ENCODE results near the gene FLNA. TPM values are rescaled to one million over a fixed set of nuclear protein-coding genes. Genes with fewer than 3 reads are reported as not detected.
"Not testable (repeated sequence)": the region's sequence is repeated elsewhere in the genome, so short reads cannot be mapped to it uniquely, and the experiment has no call there.

FLNA gene
- total RNA-seq, 2 donors from 2014 or later: 690 to 932 TPM

DNA sequence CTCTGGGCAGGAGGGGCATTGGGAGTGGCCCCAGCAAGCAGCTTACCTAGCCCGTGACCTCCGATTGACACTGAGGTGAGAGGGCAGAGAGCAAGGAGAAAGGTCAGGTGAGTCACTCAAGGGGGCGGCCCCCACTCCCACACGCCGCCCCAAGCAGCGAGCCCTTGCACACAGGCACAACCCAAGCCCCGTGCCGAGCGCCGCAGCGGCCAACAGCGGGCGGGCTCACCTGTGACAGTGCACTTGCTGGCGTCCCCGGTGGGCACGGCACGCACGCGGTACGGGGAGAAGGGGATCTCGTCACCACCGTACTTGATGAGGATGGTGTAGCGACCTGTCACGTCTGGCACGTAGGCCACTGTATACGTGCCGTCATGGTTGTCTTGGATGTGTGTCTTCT lies 17.2 kb downstream of the FLNA start:
- DNase-seq (ENCODE audit: low spot score in 2 of 2): no peak
- H3K27ac Mint-ChIP-seq: no peak overlapping the region
- no peak for ATAC-seq
- H3K9me3 Mint-ChIP-seq: no peaks in the 10 kb centered on the region
- H3K36me3 Mint-ChIP-seq: peaks cover 0 to 4% of the 10 kb centered on the region in 2 donors

DNA sequence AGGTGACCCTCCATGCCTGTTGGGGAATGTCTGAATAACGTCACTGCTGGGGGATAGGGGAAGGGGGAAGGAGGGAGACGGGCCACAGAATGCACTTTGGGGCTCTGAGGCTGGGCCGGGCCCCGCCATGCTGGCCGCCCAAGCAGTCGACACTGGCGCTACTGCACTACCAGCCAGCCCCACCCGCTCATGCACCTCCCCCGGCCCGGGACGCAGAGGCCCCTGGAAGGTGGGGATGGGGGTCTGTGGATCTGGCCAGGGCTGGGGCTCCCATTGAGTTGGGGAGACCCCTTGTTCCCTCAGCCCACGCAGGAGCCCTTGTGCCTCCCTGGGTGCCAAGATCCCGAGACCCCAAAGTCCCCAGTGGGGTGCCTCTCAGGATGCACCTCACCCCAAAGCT lies 17.8 kb downstream of the FLNA start:
- H3K36me3 Mint-ChIP-seq: peaks cover 0 to 4% of the 10 kb centered on the region in 2 donors
- no peak for ATAC-seq
- H3K9me3 Mint-ChIP-seq: no peaks in the 10 kb centered on the region
- H3K27ac Mint-ChIP-seq: no peak overlapping the region
- DNase-seq (ENCODE audit: low spot score in 2 of 2): no peak

DNA sequence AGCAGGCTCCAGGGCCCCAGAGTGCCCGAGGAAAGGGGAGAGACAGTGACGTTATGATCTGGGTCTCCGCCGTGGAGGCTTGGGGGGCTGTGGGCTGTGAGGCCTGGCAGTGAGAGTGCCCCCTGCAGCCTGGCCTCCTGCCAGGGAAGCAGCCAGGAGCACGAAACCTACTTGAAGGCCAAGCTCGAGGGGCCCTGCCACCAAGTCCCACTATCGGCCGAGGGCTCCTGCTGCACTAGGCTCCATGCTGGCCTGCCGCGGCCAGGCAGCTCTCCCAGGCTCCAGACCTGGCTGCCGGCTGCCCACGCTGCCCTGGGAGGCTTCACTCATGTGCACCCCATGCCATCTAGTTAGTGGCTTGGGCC lies 18.7 kb downstream of the FLNA start:
- peaks cover 0 to 4% of the 10 kb centered on the region in 2 donors for H3K36me3 Mint-ChIP-seq
- ATAC-seq: no peak
- no peaks in the 10 kb centered on the region for H3K9me3 Mint-ChIP-seq
- DNase-seq (ENCODE audit: low spot score in 2 of 2): no peak
- H3K27ac Mint-ChIP-seq: no peak overlapping the region

DNA sequence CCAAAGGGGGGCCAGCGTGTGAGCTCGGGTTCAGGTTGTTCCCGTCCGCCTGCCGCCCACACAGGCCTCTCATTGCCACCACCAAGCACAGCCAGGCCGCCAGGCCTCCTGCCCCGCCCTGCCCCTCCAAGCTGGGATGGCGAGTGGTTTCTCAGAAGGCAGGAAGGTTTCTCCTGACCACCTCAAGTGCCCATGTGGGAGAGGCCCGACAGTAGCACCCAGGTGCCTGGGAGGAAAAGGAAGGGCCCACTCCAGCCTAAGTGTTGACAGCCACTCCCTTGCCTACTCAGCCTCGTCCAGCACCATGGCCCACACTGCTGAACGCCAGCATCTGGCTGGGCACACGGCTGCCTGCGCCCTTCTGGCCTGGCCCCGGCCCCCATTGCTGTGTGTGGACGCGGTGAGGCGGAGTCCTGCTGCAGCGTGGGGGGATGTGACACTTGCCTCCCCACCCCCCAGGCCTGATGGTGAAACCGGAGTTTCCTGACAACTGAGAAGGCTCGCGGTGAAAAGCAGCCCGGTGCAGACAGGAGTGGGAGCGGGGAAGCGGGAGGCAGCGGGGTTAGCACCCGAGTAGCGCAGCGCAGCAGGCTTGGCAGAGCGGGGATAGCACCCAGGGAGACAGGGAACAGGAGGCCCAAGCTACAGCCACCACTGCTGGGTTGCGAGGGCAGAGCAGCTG lies 19.2 kb downstream of the FLNA start:
- DNase-seq (ENCODE audit: low spot score in 2 of 2) (no peak), ATAC-seq (no peak)
- no peaks in the 10 kb centered on the region for H3K9me3 Mint-ChIP-seq
- H3K27ac Mint-ChIP-seq: no peak overlapping the region
- peaks cover 0 to 4% of the 10 kb centered on the region in 2 donors for H3K36me3 Mint-ChIP-seq

DNA sequence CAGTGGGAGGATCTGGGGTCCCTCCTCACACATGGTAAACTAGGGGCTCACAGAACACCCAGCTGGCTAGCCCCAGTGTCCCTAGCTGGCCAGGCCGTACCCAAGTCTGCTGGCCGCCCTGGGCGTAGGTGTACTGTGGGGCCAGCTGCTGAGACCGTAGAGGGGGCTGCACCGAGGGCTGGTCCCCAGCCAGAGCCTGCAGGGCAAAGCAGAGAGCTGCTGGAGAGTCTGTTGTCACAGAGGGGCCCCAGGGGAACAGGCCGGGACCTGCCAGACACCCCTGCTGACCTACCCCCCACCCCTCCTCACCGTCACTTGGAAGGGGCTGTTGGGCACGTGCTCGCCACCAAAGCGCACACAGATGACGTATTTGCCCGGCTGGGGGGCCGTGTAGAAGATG lies 19.9 kb downstream of the FLNA start:
- H3K9me3 Mint-ChIP-seq: no peaks in the 10 kb centered on the region
- H3K36me3 Mint-ChIP-seq: peaks cover 0 to 4% of the 10 kb centered on the region in 2 donors
- ATAC-seq (no peak), DNase-seq (ENCODE audit: low spot score in 2 of 2) (no peak)
- no peak overlapping the region for H3K27ac Mint-ChIP-seq

DNA sequence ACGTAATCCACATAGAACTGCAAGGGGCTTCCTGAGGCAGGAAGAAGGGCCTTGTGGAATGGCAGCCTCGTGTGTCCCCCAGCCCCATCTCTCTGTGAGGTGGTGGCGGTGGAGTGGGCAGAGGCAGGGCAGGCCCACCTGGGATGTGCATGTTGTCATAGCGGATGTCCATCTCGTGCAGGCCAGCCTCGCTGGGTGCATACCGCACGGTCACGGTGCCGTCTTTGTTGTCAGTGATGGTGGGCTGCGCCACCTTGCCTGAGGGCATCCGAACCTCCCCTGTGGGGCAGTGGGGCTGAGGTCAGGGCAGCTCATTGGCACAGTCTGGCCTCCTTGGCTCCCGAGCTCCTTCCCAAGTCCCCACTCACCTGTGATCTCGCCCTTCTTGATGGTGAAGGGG lies 20.4 kb downstream of the FLNA start:
- Mint-ChIP-seq H3K27ac (no peak overlapping the region), H3K9me3 (no peaks in the 10 kb centered on the region), H3K36me3 (peaks cover 0 to 4% of the 10 kb centered on the region in 2 donors)
- DNase-seq (ENCODE audit: low spot score in 2 of 2): no peak
- no peak for ATAC-seq

DNA sequence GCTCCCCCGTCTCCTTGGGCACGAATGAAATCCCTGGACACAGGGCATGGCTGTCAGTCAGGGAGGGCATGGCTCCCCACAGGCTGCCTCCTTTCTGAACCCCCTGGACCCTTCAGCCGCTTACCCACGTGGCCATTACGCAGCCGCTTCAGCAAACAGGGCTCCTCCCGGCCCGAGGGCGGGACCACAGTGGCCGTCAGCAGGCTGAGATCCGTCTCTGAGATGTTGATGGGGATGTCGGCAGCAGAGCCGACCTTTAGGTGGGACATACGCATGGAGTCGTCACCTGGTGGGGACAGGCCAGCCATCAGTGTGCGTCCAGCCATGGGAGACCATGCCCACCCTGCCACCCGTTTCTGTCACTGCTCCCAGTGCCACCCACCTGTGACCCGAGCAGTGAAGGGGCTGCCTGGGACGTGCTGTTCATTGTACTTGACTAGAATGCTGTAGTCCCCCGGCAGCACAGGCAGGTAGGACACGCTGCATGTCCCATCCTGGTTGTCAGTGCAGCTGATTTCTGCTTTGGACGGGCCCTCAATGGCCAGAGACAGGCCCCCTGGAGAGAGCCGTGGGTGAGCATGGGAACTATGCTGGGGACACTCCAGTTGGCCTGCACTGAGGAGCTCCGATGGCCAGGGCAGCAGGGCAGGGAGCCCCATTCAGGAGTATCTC lies 21.1 kb downstream of the FLNA start:
- H3K9me3 Mint-ChIP-seq: no peaks in the 10 kb centered on the region
- H3K36me3 Mint-ChIP-seq: no peaks in the 10 kb centered on the region
- DNase-seq (ENCODE audit: low spot score in 2 of 2) (no peak), ATAC-seq (no peak)
- no peak overlapping the region for H3K27ac Mint-ChIP-seq

DNA sequence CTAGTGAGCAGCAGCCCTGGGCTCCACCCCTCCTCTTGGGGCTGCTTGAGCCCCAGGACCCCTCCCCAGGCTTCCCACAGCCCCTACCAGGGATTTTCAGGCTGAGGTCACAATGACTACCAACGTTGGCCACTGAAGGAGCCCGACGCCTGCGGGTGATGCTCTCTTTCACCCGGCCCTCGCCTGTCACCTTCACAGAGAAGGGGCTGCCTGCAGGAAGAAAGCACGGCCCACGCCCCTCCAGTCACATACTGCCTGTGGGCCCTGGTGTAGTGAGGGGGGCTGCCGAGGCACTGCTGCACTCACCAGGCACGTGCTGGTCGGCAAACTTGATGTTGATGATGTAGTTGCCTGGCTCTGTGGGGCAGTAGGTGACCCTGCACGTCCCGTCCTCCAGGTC lies 22.0 kb downstream of the FLNA start:
- DNase-seq (ENCODE audit: low spot score in 2 of 2) (no peak), ATAC-seq (no peak)
- no peak overlapping the region for H3K27ac Mint-ChIP-seq
- H3K36me3 Mint-ChIP-seq: no peaks in the 10 kb centered on the region
- no peaks in the 10 kb centered on the region for H3K9me3 Mint-ChIP-seq

DNA sequence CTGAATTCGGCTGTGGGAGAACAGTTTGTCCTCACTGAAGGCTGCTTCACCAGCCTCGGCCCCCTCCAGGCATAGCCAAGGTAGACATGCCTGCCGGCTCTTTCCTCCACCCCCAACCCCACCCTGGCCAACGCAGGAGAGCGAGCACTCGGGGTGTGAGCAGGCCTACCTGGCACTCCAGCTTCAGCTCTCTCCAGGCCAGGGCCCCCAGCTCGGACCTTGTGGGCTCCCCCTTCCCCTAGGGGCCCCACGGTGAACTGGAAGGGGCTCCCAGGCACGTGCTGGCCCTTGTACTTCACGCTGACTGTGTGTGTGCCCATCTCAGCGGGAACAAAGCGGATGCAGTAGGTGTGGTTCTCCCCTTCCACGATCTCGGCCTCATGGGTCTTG lies 22.4 kb downstream of the FLNA start:
- ATAC-seq: no peak
- Mint-ChIP-seq H3K9me3 (no peaks in the 10 kb centered on the region), H3K36me3 (no peaks in the 10 kb centered on the region), H3K27ac (no peak overlapping the region)
- no peak for DNase-seq (ENCODE audit: low spot score in 2 of 2)

DNA sequence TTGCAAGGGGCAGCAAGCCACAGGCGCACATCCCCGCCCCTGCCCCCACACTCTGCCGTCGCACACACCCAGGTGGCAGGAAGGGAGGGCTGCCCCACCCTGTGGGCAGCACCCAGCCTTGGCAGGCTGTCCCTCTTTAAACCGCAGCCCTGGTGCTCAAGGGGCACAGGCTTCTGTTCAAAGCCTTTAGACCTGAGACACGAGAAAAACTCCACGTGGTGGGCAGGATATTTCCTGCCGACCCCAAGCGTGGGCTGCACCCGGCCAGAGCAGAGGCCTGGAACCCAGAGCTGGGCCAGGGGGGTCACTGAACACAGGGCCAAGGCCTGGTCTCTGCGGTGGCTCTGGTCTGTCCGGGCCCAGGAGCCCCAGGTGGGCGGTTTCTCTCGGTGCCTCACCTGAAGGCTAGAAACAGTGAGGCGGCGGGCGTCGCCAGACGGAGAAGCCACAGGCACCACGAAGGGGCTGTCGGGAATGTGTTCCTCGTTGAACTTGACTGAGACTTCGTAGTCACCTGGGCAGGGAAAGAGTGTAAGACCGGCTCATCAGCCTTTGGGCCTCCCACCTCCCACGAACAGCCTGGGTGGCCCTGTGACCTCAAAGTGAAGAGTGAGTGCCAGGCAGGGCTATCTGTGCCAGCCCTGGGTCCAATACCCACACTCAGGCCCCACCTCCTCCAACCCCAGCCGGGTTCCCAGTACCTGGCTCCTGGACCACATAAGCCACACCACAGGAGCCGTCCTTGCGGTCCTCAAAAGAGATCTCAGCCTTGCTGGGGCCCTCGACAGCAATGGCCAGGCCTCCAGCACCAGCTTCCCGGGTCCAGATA lies 23.0 kb downstream of the FLNA start:
- no peaks in the 10 kb centered on the region for H3K36me3 Mint-ChIP-seq
- H3K9me3 Mint-ChIP-seq: no peaks in the 10 kb centered on the region
- H3K27ac Mint-ChIP-seq: peak overlapping the region in 1 of 2 donors; percentile 68
- ATAC-seq (no peak), DNase-seq (ENCODE audit: low spot score in 2 of 2) (no peak)

DNA sequence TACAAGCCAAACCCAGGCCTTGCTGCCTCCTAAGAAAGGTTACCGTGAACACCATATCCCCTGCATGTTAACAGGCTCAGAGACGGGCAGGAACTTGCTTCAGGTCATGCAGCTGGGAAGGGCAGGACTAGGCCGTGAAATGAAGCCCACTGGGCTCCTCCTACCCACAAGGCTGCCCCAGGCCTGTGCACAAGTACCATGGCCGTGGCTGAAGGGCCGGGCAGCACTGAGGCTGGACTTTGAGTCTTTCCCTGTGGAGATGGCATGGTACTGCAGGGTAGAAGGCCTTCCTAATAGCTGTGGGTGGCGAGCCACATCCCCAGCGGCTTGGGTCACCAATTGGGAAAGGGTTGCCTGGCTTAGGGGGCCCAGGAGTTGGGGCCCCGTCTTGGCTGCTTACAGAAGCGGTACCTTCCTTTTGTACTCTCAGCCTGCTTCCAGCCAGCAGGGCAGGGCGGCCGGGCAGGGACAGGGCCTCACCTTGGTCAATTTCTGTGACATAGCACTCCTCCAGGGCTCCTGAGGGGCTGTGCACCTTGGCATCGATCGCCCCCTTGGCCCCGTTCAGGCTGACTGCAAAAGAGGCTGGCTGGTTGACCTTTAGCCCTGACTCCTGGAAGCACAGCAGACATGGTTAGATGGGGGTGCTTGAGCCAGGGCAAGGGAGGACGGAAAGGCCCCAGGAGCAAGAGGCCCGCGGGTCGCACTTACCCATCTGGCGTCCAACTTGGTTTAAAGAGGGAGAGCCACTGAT lies 23.8 kb downstream of the FLNA start:
- H3K27ac Mint-ChIP-seq: no peak overlapping the region
- H3K9me3 Mint-ChIP-seq: no peaks in the 10 kb centered on the region
- no peak for ATAC-seq
- DNase-seq (ENCODE audit: low spot score in 2 of 2): no peak
- H3K36me3 Mint-ChIP-seq: no peaks in the 10 kb centered on the region

DNA sequence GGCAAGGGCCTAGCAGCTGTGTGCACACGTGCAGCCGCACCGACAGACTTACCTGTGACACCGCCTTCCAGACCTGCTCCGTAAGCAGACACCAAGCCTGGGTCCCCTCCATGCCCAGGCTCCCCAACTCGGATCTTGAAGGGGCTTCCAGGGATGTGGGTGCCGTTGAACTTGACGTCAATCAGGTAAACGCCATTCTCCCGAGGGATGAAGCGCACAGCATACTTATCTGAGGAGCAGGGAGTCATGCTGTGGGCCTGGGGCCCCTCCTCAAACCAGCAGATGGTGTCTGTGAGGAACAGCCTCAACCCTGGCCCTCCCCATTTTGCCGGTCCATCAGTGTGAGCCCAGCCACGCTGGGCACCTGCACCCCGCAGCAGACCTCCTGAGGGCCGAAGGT lies 24.5 kb downstream of the FLNA start:
- Mint-ChIP-seq H3K9me3 (no peaks in the 10 kb centered on the region), H3K36me3 (no peaks in the 10 kb centered on the region), H3K27ac (no peak overlapping the region)
- DNase-seq (ENCODE audit: low spot score in 2 of 2) (no peak), ATAC-seq (no peak)

DNA sequence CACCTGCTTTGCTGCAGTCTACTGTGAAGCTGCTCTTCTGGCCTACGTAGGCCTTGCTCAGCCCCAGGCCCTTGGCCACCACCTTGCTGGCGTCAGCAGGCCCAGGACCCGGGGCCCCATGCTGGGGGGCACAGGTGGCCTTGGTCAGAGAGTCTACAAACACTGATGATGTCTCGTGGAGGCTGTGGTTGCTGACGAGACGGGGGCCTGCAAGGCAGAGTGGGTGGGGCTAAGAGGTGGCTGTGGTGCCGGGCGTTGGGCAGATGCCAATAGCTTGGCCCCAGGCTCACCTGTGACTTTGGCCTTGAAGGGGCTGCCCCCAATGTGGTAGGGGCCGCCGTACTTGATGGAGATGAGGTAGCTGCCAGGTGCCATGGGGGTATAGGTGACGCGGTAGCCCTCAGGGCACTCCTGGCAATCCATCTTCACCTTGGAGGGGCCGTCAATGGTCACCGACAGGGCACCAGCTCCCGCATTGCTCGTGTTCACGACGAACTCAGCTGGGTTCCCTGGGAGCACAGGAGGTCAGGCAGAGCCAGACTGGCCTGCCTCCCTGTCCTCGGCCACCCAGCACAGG lies 25.0 kb downstream of the FLNA start:
- peak overlapping the region in 1 of 2 donors; percentile 29 for H3K27ac Mint-ChIP-seq
- no peak for DNase-seq (ENCODE audit: low spot score in 2 of 2)
- H3K36me3 Mint-ChIP-seq: no peaks in the 10 kb centered on the region
- H3K9me3 Mint-ChIP-seq: no peaks in the 10 kb centered on the region
- ATAC-seq: no peak

DNA sequence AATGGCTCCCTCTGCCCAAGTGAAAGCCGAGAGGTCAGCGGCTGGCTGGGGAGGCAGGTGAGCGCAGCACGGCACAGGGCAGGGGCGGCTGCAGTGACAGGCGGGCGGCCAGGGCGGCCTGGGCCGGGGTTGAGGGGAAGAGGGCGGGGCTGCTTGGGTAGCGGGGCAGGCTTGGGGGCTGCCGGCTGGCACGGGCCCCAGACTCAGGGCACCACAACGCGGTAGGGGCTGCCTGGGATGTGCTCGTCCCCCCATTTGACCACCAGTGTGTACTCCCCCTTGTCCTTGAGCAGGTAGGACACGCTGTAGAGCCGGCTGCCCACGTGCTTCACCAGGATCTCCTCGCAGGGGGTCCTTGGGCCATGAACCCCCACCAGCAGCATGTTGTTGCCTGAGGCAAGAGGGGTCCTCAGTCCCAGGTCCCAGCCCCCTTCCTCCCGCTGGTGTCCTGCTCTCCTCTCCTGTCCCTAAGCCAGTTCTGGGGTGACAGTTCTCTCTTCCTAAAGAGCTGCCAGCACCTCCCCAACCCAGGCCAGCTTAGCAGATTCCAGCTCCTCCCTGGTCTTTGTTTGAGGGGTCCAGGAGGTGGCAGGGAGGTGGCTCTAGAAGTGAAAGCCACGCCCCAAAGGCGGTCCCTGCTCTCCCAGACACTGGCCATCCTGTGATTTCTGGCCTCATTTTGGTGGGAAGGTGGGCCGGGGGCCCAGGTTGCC lies 25.6 kb downstream of the FLNA start:
- ATAC-seq (no peak), DNase-seq (ENCODE audit: low spot score in 2 of 2) (no peak)
- peak overlapping the region; percentile 29 to 79 for H3K27ac Mint-ChIP-seq
- H3K36me3 Mint-ChIP-seq: no peaks in the 10 kb centered on the region
- H3K9me3 Mint-ChIP-seq: no peaks in the 10 kb centered on the region

DNA sequence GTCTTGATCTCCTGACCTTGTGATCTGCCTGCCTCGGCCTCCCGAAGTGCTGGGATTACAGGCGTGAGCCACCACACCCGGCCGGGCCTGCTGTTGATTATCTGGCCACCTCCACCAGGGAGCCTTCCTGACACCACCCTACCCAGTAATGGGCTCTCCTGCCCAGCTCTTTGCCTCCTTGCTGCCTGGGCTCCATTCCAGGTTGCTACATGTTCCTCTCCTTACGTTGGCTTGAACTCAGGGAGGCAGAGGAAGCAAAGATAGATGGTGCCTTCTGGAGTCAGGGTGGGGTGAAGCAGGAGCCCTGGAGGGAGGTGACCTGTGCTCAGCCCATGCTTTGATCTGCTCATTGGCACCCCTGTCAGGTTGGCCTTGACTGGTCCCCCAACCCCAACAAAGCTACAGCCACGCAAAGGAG lies 26.3 kb downstream of the FLNA start:
- H3K36me3 Mint-ChIP-seq: no peaks in the 10 kb centered on the region
- H3K27ac Mint-ChIP-seq: peak overlapping the region in 1 of 2 donors; percentile 79
- no peak for ATAC-seq

DNA sequence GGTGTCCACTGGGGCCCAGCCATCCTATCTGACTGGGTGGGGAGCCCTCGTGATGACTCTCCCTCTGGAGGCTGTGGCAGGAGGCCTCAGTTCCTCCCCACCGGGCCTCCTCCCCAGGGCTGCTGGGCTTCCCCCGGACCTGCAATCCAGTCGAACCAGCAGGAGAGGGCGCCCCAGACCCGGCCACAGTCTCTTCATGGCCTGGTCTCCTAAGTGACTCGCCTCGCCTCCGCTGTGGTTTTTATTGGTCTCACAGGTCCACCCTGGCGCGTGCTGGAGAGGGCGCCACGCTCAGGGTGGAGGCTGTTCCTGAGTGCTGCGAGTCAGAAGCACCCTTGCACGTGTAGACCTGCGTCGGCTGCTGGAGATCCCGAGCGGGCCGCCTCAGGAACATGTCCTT lies 30.8 kb downstream of the FLNA start:
- H3K36me3 Mint-ChIP-seq; H3K27ac Mint-ChIP-seq; DNase-seq (ENCODE audit: low spot score in 2 of 2); H3K9me3 Mint-ChIP-seq: not testable (repeated sequence)
- peak; percentile 46 to 50 for ATAC-seq

More for the DNA sequence above, 26.3 kb downstream of the FLNA start:
- no peak for DNase-seq (ENCODE audit: low spot score in 2 of 2)
- no peaks in the 10 kb centered on the region for H3K9me3 Mint-ChIP-seq
